A549 (cell line): Measurements from ENCODE around the gene PLPPR3.

Source experiments
- CHD2 ChIP-seq: fragments of 150-350 bp; IDR thresholded peaks from 2 replicates; pipeline ENCODE4 v1.6.1; 2014; ENCODE audit warnings: low read length; ENCODE audit not compliant: partially characterized antibody
- EP300 ChIP-seq, 2 experiments: fragments of >200 bp; sonication (Bioruptor Twin); formaldehyde crosslinking; IDR thresholded peaks; 2 replicates in 1 of 2; 3 replicates in 1 of 2; pipeline ENCODE4 v1.6.1; 2016 to 2017
- NFE2L2 ChIP-seq: fragments of 150-350 bp; conservative IDR thresholded peaks from 2 replicates; pipeline ENCODE4 v1.6.1; 2014; ENCODE audit warnings: low read length
- POLR2A ChIP-seq: IDR thresholded peaks from 2 replicates; pipeline ENCODE4 v1.6.1; 2012; ENCODE audit warnings: mild to moderate bottlenecking, low read length
- RAD21 ChIP-seq, 2 experiments: fragments of >200 bp in 1 of 2; sonication (Bioruptor Twin) in 1 of 2; formaldehyde crosslinking in 1 of 2; IDR thresholded peaks in 1 of 2; conservative IDR thresholded peaks in 1 of 2; 2 replicates in 1 of 2; 3 replicates in 1 of 2; pipeline ENCODE4 v1.6.1; 2012 to 2018; ENCODE audit warnings: inconsistent platforms in 1 of 2
- TF ChIP-seq, protein P1 (sequence below): fragments of >200 bp; sonication (Bioruptor Twin); formaldehyde crosslinking; IDR thresholded peaks from 3 replicates; pipeline ENCODE4 v1.5.1; 2016
- TF ChIP-seq, protein P2 (sequence below): IDR thresholded peaks from 2 replicates; pipeline ENCODE4 v1.6.1; 2012
- TF ChIP-seq, protein P3 (sequence below): IDR thresholded peaks from 2 replicates; pipeline ENCODE4 v1.6.1; 2012

DNA sequence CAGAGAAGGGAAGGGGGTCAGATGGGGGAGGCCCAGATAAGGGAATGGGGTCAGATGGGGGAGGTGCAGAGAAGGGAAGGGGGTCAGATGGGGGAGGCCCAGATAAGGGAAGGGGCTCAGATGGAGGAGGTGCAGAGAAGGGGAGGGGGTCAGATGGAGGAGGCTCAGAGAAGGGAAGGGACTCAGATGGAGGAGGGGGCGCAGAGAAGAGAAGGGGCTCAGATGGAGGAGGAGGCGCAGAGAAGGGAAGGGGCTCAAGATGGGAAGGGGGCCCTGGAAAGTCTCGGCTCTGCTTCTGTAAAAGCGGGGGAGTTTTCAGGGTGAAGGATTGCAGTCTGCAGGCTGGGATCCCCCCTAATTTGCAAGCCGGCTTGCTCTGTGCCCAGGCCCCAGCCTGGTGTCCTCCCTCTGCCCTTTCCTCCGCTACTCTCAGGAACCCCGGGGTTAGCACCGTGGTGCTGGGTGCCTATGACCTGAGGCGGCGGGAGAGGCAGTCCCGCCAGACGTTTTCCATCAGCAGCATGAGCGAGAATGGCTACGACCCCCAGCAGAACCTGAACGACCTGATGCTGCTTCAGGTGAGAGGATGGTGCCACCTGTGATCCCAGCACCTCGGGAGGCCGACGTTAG lies 7.5 kb upstream of the PLPPR3 start:
- TF ChIP-seq, protein P1, sequence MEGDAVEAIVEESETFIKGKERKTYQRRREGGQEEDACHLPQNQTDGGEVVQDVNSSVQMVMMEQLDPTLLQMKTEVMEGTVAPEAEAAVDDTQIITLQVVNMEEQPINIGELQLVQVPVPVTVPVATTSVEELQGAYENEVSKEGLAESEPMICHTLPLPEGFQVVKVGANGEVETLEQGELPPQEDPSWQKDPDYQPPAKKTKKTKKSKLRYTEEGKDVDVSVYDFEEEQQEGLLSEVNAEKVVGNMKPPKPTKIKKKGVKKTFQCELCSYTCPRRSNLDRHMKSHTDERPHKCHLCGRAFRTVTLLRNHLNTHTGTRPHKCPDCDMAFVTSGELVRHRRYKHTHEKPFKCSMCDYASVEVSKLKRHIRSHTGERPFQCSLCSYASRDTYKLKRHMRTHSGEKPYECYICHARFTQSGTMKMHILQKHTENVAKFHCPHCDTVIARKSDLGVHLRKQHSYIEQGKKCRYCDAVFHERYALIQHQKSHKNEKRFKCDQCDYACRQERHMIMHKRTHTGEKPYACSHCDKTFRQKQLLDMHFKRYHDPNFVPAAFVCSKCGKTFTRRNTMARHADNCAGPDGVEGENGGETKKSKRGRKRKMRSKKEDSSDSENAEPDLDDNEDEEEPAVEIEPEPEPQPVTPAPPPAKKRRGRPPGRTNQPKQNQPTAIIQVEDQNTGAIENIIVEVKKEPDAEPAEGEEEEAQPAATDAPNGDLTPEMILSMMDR, result no peak
- TF ChIP-seq, protein P2, sequence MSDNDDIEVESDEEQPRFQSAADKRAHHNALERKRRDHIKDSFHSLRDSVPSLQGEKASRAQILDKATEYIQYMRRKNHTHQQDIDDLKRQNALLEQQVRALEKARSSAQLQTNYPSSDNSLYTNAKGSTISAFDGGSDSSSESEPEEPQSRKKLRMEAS, result no peak
- TF ChIP-seq EP300 (IDR thresholded peaks at IDR 0.05) (no peak), NFE2L2 (no peak), RAD21 (conservative IDR thresholded peaks at IDR 0.05 in 1 of 2, IDR thresholded peaks at IDR 0.05 in 1 of 2) (no peak), POLR2A (no peak), CHD2 (no peak)
- TF ChIP-seq, protein P3, sequence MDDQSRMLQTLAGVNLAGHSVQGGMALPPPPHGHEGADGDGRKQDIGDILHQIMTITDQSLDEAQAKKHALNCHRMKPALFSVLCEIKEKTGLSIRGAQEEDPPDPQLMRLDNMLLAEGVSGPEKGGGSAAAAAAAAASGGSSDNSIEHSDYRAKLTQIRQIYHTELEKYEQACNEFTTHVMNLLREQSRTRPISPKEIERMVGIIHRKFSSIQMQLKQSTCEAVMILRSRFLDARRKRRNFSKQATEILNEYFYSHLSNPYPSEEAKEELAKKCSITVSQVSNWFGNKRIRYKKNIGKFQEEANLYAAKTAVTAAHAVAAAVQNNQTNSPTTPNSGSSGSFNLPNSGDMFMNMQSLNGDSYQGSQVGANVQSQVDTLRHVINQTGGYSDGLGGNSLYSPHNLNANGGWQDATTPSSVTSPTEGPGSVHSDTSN, result no peak
